Karpas-422 (cell line): Measurements from ENCODE around the gene ETV6. TPM values are rescaled to one million over a fixed set of nuclear protein-coding genes. Genes with fewer than 3 reads are reported as not detected.

Source experiments
- DNase-seq: peaks from one replicate; pipeline ENCODE4 v3.0.0-alpha.2; 2015
- H2AFZ ChIP-seq: fragments of 200-600 bp; sonication (generic); 2 replicates; pipeline ENCODE4 v1.6.1; 2014; ENCODE audit warnings: antibody characterized with exemption, low read length, mixed read lengths
- H3K27ac ChIP-seq: fragments of 200-600 bp; sonication (generic); 2 replicates; pipeline ENCODE4 v1.5.1; 2014; ENCODE audit warnings: mild to moderate bottlenecking, low read length, moderate library complexity
- H3K27me3 ChIP-seq: fragments of 200-600 bp; sonication (generic); 2 replicates; pipeline ENCODE4 v1.6.1; 2014; ENCODE audit warnings: low read length, mixed read lengths
- H3K36me3 ChIP-seq: fragments of 200-600 bp; sonication (generic); 2 replicates; pipeline ENCODE4 v1.6.1; 2014; ENCODE audit warnings: low read length, mixed read lengths; ENCODE audit not compliant: insufficient read depth
- H3K4me1 ChIP-seq: fragments of 200-600 bp; sonication (generic); 2 replicates; pipeline ENCODE4 v1.6.1; 2014; ENCODE audit warnings: mild to moderate bottlenecking, low read length, mixed read lengths
- H3K4me2 ChIP-seq: fragments of 200-600 bp; sonication (generic); 2 replicates; pipeline ENCODE4 v1.6.1; 2014; ENCODE audit warnings: low read length, low read depth, mild to moderate bottlenecking; ENCODE audit not compliant: poor library complexity, severe bottlenecking
- H3K4me3 ChIP-seq: fragments of 200-600 bp; sonication (generic); 2 replicates; pipeline ENCODE4 v1.5.1; 2014; ENCODE audit warnings: mild to moderate bottlenecking, antibody characterized with exemption, low read length, mixed read lengths
- H3K79me2 ChIP-seq: fragments of 200-600 bp; sonication (generic); 2 replicates; pipeline ENCODE4 v1.6.1; 2014; ENCODE audit warnings: mild to moderate bottlenecking, low read length, mixed read lengths
- H3K9ac ChIP-seq: fragments of 200-600 bp; sonication (generic); 2 replicates; pipeline ENCODE4 v1.6.0; 2014; ENCODE audit warnings: low read length
- H3K9me2 ChIP-seq: fragments of 200-600 bp; sonication (generic), shearing (Covaris generic); replicated peaks from 2 replicates; pipeline ENCODE4 v1.6.0; 2014; ENCODE audit warnings: mild to moderate bottlenecking, low read length, moderate library complexity; ENCODE audit not compliant: insufficient read depth
- H3K9me3 ChIP-seq: fragments of 300-700, 200-600 bp; sonication (generic); 2 replicates; pipeline ENCODE4 v1.6.1; 2014; ENCODE audit warnings: low read length, mixed read lengths
- H4K20me1 ChIP-seq: fragments of 200-600 bp; sonication (generic); 2 replicates; pipeline ENCODE4 v1.6.1; 2014; ENCODE audit warnings: mild to moderate bottlenecking, antibody characterized with exemption, low read length, low read depth; ENCODE audit not compliant: insufficient read depth
- total RNA-seq: library from RNA; depleted of rRNA; stranded (reverse); fragments of >200 nt; shearing (Covaris generic); gene quantifications from 2 replicates; pipeline ENCODE4 v1.2.3, GENCODE V29; 2014; ENCODE audit warnings: low replicate concordance

The ETV6 gene
- total RNA-seq, 1 experiment from 2014 or later, result 1.0 TPM

DNA sequence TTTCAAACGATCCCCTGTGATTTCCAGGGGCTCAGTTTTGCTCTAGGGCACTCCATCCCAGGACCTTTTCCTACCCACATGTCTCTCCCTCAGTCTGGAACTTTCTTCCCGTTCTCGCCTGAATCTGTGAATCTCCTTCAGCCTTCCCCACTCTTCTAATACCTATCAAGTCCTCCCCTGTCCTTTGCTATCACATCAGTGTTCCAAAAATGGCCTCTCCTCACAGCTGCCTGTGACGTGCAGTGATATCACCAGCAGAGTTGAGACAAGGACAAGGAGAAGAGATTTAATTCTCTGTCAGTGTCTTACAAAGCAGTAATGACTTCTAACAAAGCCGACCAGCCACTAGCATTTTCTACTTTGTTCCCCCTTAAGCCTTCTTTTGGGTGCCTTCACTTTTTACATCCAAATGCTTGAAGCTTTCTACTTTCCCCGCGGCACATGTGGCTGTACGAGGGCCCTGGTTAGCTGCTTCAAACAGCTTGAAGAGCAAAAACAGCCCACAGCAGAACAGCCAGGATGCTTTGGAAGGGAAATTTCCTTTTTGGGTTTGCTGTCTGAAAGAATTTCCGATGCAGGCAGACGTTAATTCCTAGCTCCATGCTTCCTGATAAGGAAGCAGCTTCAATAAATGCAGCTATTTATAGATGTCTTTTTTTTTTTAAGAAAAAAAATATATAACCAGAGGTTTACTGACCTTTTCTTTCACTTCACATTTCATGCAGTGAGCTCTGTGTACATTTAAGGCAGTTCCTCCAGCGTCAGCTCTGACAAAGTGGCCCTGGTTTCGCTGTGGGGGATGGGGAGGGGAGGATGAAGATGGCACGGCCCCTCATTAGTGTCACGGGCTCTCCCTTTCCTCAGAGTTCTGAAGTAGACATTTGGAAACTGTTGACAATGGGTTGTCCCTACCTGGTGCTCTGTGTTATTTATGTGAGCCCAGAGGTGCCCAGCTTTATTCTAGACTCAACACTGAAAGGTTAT lies 109.3 kb downstream of the ETV6 start:
- Histone ChIP-seq H3K4me2 (no peak overlapping the region), H3K9me2 (no peaks in the 10 kb centered on the region), H3K4me3 (no peak overlapping the region), H3K36me3 (no peaks in the 10 kb centered on the region), H4K20me1 (no peaks in the 10 kb centered on the region), H3K27me3 (no peaks in the 10 kb centered on the region), H3K79me2 (no peaks in the 10 kb centered on the region), H3K27ac (no peak overlapping the region), H3K4me1 (no peaks in the 10 kb centered on the region), H3K9ac (no peak overlapping the region), H3K9me3 (no peaks in the 10 kb centered on the region), H2AFZ (no peak overlapping the region)
- no peak for DNase-seq

DNA sequence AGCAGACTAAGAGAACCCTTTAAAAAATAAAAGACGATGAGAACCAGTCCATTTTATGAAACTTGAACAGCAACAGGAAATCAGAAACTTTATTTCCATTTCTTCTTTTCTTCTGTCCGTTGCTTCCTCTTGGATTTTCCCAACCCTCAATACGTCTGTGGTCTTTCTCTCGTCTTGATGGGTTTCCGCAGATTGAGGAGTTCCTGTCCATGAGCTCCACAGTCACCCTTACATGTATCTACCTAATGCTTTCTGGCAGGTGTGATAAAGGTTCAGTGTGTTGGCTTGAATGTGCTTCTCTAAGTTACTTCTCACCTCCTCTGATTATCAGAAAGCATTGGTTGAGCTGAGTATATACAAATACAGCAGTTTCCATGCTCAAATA lies 110.0 kb downstream of the ETV6 start:
- no peaks in the 10 kb centered on the region for H3K9me2 ChIP-seq
- no peak overlapping the region for H3K9ac ChIP-seq
- H3K9me3 ChIP-seq, result no peaks in the 10 kb centered on the region
- DNase-seq, result no peak
- no peak overlapping the region for H3K4me2 ChIP-seq
- H3K4me1 ChIP-seq, result no peaks in the 10 kb centered on the region
- no peak overlapping the region for H3K4me3 ChIP-seq
- H3K27me3 ChIP-seq, result no peaks in the 10 kb centered on the region
- no peak overlapping the region for H2AFZ ChIP-seq
- H4K20me1 ChIP-seq, result no peaks in the 10 kb centered on the region
- no peaks in the 10 kb centered on the region for H3K79me2 ChIP-seq
- no peaks in the 10 kb centered on the region for H3K36me3 ChIP-seq
- no peak overlapping the region for H3K27ac ChIP-seq

DNA sequence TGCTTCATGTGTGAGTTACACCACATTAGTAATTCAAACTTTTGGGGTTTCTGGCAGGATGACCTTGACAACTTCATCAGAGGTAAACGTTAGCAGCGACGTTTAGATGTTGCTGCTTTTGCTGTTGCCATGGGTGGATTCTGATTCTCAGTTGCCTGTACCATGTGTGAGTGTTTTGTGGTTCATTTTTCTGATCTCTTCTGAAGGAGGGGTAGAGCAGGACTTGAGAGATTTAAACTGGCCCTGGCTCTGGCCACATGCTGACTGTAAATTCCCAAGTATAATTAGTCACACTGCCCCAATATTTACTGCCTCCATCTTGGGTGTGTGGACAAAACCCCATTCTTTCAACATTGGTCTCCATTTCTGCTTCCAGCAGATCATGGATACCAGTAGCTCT lies 110.4 kb downstream of the ETV6 start:
- Histone ChIP-seq H4K20me1 (no peaks in the 10 kb centered on the region), H3K27me3 (no peaks in the 10 kb centered on the region), H3K9me2 (no peaks in the 10 kb centered on the region), H3K9me3 (no peaks in the 10 kb centered on the region), H3K4me2 (no peak overlapping the region), H3K4me1 (no peaks in the 10 kb centered on the region), H3K36me3 (no peaks in the 10 kb centered on the region), H3K9ac (no peak overlapping the region), H3K4me3 (no peak overlapping the region), H2AFZ (no peak overlapping the region), H3K27ac (no peak overlapping the region), H3K79me2 (no peaks in the 10 kb centered on the region)
- no peak for DNase-seq

DNA sequence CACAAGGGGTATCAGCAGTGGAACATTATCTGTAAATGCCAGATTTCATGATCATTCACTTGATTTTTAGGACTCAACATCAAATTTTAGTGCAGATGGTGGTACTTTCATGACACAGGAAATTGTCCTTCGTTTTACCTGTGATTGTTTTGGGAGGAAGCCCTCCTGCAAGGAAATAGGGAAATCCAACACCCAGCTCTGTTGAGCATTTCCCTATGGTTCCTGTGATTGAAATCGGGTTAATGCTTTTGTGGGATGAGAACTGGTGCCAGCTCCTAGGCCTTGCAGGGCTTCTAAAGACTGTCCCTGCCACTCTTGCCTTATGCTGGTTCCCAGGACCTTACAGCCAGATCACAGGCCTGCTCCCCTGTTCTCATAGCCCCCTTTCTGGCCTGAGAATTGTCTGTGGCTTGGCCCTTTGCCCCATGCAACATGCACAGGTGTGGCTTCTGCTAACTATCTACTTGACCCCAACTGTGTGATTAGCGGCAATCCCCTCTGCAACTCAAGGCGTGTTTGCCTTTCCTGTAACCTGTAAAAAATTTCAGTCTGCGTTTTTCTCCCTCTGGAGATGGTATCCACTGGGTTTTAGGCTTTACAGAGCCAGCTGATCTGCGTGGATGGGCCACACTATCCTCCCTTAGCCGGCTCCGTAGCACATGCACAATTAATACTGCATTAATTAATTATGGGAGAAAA lies 112.5 kb downstream of the ETV6 start:
- Histone ChIP-seq H3K27ac (no peak overlapping the region), H3K4me1 (no peaks in the 10 kb centered on the region)

DNA sequence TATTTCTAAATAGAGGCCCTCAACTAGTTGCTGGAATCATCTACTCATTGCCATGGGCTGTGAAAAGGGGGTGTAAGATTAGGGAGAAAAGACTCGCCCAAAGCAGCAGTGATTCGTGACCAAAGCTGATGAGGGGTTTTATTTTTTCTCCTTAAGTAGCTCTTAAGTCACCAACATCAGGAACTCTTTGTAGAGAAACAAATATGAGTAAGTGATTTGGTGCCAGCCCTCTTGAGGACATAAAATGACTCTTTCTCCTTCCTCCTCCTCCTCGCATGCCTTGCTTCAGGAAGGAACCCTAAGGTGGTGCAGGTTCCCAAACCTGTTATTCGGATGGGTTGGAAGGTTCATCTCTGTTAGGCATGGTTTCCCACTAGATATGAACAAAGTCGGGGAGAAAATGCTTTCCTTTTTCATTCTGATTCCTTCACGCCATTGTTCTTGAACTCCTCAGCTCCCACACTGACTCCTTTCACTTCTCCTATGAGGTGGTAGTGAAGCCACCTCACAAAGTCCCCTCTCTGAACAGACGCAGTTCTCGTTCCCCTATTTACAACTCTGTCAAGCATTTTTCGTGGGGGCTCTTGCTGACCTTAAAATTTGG lies 113.4 kb downstream of the ETV6 start:
- Histone ChIP-seq H3K27ac (no peak overlapping the region), H3K4me3 (no peak overlapping the region), H3K9ac (no peak overlapping the region), H3K79me2 (no peaks in the 10 kb centered on the region), H3K9me3 (no peaks in the 10 kb centered on the region), H3K4me2 (no peak overlapping the region), H4K20me1 (no peaks in the 10 kb centered on the region), H3K27me3 (no peaks in the 10 kb centered on the region), H3K4me1 (no peaks in the 10 kb centered on the region), H3K9me2 (no peaks in the 10 kb centered on the region), H2AFZ (no peak overlapping the region), H3K36me3 (no peaks in the 10 kb centered on the region)
- DNase-seq, result no peak

More for the DNA sequence above, 112.5 kb downstream of the ETV6 start:
- H3K9ac ChIP-seq, result no peak overlapping the region
- H3K4me2 ChIP-seq, result no peak overlapping the region
- no peaks in the 10 kb centered on the region for H3K36me3 ChIP-seq
- no peaks in the 10 kb centered on the region for H3K9me2 ChIP-seq
- H2AFZ ChIP-seq, result no peak overlapping the region
- no peaks in the 10 kb centered on the region for H4K20me1 ChIP-seq
- no peak for DNase-seq
- H3K4me3 ChIP-seq, result no peak overlapping the region
- no peaks in the 10 kb centered on the region for H3K9me3 ChIP-seq
- no peaks in the 10 kb centered on the region for H3K79me2 ChIP-seq
- H3K27me3 ChIP-seq, result no peaks in the 10 kb centered on the region

DNA sequence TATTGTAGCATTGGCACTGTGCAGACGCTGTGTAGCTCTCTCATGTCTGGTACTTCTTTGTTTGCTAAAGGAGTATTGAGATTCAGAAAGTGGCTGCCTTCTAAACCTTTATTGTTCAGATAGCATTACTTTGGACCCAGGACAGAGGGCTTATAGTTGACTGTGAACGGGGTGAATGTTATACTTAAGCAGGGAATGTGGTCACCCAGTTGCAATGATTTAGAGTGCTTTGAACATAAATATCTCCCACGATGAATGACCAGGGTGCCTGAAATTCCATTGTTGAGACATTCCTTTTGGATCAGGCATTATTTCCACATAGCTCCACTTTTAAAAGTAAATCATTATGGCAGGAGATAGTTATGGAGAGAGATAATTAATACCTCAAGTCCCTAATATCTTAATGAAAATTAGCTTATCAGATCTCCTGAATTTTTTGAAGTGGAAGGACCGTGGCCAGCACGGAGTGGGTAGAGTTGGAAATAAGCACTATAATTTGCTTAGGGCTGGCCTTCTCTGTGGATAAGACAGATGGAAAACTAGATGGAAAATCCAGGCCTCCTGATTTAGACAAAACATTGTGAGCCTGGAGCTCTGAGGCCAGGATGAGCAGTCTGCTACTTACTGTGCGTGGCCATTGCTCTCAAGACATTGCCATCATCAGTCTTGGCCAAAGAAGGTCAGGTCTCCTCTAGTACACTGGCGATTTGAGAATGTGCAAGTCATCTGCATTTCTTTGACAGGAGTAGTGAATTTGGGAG lies 114.5 kb downstream of the ETV6 start:
- Histone ChIP-seq H3K27me3 (no peaks in the 10 kb centered on the region), H3K4me2 (no peak overlapping the region), H3K79me2 (no peaks in the 10 kb centered on the region), H3K9me3 (no peaks in the 10 kb centered on the region), H3K9ac (no peak overlapping the region), H4K20me1 (no peaks in the 10 kb centered on the region), H3K4me3 (no peak overlapping the region), H3K27ac (no peak overlapping the region), H2AFZ (no peak overlapping the region), H3K4me1 (no peaks in the 10 kb centered on the region), H3K36me3 (no peaks in the 10 kb centered on the region), H3K9me2 (no peaks in the 10 kb centered on the region)
- DNase-seq, result no peak

DNA sequence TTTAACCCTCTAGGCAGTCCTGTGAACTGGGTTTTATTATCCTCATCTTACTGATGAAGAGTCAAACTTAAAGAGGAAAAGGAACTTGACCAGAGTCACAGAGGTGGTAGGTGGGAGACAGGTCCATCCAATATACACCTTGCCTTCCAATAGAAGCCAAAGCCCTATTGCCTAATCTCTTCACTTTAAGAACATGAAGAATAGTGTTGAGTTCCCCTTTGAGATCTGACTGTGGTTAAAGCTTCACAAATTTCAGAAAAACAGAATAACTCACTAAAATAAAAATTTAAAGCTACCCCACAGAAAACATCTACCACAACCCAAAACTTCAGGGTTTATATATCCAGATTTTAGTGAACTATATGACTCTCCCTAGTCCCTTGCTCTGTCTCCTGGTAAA lies 115.4 kb downstream of the ETV6 start:
- no peaks in the 10 kb centered on the region for H3K4me1 ChIP-seq
- no peak for DNase-seq
- no peaks in the 10 kb centered on the region for H3K9me2 ChIP-seq
- no peaks in the 10 kb centered on the region for H3K79me2 ChIP-seq
- no peaks in the 10 kb centered on the region for H3K36me3 ChIP-seq
- H3K4me2 ChIP-seq, result no peak overlapping the region
- H4K20me1 ChIP-seq, result no peaks in the 10 kb centered on the region
- no peak overlapping the region for H3K4me3 ChIP-seq
- H3K9me3 ChIP-seq, result no peaks in the 10 kb centered on the region
- no peaks in the 10 kb centered on the region for H3K27me3 ChIP-seq
- H3K27ac ChIP-seq, result no peak overlapping the region
- H3K9ac ChIP-seq, result no peak overlapping the region
- H2AFZ ChIP-seq, result no peak overlapping the region
